OCI-LY7 (cell line): ENCODE results near the gene GJC3.
A peak's percentile ranks its signal among the peaks of the same experiment; 100 is the strongest.

Source experiments
- CTCF ChIP-seq: fragments of 200-600 bp; sonication (generic); conservative IDR thresholded peaks from 2 replicates; pipeline ENCODE4 v1.5.1; 2014; ENCODE audit warnings: mild to moderate bottlenecking, antibody characterized with exemption, low read length, moderate library complexity, mixed read lengths
- EZH2phosphoT487 ChIP-seq: fragments of 200-600 bp; sonication (generic); IDR thresholded peaks from 2 replicates; pipeline ENCODE4 v1.6.1; 2018; ENCODE audit warnings: low read depth, borderline replicate concordance, mild to moderate bottlenecking, mixed run types, antibody characterized with exemption, low read length, moderate library complexity, mixed read lengths

- TF ChIP-seq CTCF = 0 out of 2 replicates have a peak, but pooled peaks have one; percentile 14
- TF ChIP-seq EZH2phosphoT487 = no peak
These were observed 52.9 kb downstream of the GJC3 start for GRCh38 chr7:99876491-99876890.
